HG02642 (cell line): Measurements from ENCODE around the gene STAT4.

ENCODE experiments used
- ATAC-seq: cut with Tn5 transposase; IDR thresholded peaks from one replicate; pipeline ENCODE4 v1.9.1; 2021; ENCODE audit warnings: mild to moderate bottlenecking; ENCODE audit not compliant: unreplicated experiment, poor library complexity

The STAT4 gene

GRCh38 chr2:191051825-191052778 is 98.7 kb downstream of the STAT4 start:
- peak; percentile 48 for ATAC-seq

DNA sequence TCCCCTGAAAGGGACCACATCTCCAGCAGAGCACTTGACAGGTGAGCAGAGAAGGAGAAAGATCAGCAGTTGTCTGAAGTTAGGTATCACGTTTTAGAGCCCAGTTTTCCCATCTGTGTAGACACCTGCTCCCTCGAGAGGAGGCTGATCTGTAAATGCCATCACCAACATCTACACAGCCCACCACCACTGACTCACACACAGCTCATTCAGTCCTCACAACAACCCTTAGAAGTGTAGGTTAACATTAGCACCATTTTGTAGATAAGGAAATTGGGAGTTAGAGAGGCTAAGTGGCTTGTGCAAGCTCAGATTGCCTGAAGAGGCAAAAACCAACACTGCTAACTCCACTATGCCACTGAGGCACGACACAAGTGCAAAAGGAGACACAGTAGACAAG is 99.6 kb downstream of the STAT4 start:
- no peak for ATAC-seq

DNA sequence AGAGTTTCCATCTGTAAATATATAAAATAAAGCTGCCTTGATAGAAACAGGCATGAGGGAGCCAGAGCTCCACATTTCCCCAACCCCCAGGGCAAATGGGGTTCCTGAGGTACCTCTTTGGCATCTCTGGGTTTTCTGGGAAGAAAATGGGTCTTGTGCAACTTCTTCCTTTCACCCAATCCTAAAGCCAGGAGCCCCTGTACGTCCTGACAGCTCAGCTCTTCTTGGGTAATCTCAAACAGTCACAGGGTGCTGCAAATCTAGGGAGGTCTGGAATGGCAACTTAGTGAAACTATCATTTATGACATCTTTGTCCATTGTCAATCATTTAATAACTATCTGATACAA is 100.2 kb downstream of the STAT4 start:
- no peak for ATAC-seq

DNA sequence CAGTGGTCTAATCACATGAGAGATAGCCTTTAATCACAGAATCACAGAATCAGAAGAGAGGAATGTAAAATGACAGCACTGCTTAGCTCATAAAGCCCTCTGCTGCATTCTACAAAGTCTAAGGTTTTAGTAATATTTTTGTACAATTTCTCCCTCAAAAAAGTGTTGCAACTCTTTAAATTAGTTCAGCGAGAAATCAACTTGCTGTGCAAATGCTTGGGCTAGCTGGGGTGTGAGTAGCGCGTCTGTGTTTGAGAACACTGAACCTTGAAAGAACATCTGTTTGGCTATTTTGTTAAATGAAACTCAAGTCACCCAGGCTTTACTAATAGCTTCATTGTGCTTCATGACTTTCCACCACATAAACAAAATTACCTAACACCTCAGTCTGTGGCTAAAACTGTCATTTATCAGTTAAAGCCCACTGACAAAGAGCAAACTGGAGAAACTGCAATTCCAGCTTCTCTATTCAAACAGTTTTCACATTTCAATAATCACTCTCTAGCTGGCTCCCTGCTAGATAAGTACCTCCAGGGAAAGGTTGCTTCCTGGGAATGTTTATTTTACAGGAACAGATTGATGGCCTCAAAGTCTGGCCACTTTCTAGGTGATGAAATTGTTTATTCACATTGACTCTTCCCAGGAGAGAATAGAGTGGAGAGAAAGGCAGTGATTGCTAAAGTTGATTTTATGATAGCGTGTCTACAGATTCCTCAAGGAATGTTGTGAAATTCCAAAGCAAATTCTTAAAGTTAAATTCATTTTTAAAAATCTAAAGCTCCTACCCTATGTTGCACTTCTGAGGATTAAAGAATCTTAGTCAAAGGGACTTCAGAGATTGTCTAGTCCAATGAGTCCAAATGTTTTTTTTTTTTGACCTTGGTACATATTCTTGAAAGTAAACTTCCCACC is 100.8 kb downstream of the STAT4 start:
- peak; percentile 71 for ATAC-seq

- ATAC-seq = no peak
Measured at GRCh38 chr2:191048073-191048472, 102.7 kb downstream of the STAT4 start.

DNA sequence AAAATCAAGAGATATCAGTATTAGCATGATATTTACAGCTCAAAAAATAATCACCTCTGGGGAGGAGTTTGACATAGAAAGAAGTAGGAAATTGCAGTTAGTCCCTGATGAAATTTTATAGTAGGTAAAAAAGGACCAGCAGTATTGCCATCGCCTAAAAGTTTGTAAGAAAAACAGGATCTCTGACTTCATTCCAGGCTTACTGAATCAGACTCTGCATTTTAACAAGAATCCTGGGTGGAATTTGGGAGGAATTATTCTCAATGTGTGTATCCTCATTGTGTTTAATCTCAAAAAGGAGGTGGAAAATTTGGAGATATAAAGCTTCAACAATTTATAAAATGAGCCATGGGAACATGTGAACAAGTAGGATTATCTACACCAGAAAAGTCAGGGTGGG is 105.7 kb downstream of the STAT4 start:
- no peak for ATAC-seq

- no peak for ATAC-seq
Measured at GRCh38 chr2:191043438-191043837, 107.4 kb downstream of the STAT4 start.

DNA sequence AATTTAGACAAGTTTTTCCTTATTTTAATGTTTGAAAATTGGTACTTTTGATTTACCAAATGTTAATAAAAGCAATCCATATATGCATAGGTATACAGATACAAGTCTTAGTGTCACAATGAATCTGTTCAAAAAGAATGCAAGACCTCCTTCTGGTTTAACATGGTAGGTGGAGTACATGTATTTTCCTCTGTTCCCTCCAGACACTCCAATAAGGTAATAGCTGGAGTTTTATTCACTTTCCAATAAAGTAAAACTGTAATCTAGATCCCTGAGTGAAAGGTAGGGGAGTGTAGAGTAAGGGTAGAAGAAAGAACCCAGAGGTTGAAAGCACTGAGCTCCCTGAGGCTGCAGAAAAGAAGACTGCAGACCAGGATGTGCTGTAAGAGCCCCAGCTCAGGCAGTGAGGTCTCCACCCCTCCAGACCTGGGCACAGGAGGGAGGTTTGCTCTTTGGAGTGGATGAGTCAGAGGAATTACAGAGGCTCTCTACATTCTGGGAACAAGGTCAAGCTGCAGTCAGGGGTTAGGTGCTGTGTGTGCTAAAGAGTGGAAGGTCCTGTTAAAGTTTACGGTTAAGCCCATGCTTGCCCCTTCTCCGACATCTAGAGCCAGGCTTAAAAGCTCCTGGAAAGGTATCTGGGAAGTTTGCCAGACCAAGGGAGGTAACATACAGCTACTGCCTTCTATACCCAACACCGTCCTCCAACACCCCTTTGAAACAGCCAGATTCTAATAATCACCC is 109.2 kb downstream of the STAT4 start:
- no peak for ATAC-seq

DNA sequence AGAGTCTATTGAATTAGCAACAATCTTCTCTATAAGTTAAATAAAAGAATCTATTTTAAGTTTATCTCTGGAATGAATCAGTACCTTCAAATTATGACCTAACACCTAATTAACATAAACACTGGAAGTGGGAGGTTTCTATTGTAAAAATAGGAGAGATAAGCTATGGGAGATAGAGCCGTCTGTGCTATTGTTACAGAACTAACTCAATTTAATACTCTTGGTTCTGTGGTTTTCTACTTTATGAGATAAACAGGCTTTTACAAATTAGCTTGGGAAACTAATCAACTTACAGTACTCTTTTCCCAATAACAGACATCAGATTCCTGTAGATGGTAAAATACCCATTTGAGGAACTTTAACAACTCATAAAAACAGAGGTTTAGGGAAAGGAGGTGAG is 111.2 kb downstream of the STAT4 start:
- no peak for ATAC-seq

DNA sequence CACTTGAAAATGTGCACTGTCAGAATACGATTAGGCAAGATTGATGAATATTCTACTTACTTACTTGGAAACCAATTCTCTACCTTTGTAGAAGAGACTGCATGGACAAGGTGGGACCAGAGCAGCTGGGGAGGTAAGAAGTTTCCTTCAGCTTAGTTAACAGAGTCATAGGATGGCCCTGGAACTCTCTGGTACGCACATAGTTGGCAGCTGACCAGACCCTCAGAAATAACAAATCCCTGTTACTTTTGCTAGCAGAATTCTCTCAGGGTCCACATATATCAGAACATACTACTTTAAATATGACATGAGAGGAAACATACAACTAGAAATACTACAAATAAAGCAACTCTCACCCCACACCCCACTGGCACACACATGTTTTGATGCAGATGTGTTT is 112.1 kb downstream of the STAT4 start:
- ATAC-seq = no peak

DNA sequence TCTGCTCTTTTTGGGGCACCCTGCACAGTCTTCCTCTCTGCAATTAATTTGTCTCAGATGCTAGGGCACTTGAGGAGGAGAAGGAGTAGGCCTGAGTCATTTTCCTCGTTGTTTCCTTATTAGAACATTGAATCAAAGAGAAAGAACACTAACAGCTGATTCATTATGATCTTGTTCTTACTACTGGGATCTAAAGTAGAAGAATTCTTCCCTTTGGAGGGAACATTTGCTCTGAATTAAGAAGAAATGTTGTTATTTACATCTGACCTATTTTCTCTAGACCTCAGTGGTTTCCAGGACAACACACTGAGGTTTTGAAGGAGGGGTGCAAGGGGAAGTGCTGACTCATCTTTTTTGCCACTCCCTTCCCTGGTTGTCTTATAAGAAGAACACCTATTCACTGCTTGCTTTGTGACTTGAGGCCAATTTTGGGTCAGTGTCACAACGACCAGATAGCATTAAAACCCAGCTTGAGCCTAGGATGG is 112.5 kb downstream of the STAT4 start:
- no peak for ATAC-seq

- ATAC-seq = no peak
Measured at GRCh38 chr2:191037351-191037750, 113.4 kb downstream of the STAT4 start.

GRCh38 chr2:191036363-191036762 is 114.4 kb downstream of the STAT4 start:
- no peak for ATAC-seq

DNA sequence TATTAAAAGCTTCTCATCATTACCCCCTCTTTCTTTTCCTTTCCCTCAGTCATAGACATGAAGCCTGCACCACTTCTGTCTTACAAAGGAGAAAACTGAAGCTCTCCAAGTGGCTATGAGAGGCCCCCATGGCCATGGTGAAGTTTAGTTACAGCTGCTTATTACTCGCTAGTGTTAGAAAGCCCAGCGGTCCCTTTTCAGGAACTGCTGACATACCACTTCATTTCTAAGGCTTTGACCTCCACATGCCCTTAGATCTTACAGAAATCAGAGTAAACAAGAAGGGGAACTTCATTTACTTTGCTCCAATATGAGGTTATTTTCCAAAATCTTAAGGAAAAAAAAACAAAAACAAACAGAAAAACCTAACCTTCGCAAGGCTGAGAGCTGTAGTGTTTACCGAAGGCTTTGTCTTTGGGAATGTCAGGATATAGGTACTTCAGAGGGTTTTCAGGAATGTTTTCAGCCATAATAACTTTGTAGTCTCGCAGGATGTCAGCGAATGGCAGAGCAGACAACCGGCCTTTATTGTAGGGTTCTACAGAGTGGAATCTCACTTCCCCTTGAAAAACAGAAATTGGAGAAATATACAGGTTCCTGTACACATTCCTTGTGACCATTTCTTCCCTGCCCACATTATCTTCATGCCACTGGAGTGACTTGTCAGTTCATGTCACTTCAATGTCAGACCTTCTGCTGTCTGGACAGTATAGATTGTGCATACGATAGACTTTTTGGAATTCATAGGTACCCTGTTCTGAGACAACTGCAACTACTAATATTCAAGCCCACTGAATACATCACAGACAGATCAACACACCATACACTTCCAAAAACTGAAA is 118.0 kb downstream of the STAT4 start:
- no peak for ATAC-seq

DNA sequence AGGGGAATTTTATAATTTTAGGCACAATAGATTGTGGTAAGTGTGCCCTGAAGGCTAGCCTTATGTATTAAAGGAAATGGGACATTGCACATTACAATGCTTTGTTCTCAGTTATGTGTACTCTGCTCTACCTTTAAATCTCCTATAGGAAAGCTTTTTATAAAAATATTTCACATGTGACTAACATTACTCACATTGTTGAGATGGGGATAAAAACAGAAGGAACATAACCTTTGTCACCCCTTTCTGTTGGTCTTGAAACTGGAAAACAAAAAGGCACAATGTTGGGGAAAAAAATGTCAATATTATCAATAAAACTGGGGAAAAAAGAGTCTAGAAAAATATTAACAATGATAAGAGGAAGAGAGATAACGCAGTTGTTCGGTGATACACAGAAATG is 119.5 kb downstream of the STAT4 start:
- ATAC-seq = no peak

DNA sequence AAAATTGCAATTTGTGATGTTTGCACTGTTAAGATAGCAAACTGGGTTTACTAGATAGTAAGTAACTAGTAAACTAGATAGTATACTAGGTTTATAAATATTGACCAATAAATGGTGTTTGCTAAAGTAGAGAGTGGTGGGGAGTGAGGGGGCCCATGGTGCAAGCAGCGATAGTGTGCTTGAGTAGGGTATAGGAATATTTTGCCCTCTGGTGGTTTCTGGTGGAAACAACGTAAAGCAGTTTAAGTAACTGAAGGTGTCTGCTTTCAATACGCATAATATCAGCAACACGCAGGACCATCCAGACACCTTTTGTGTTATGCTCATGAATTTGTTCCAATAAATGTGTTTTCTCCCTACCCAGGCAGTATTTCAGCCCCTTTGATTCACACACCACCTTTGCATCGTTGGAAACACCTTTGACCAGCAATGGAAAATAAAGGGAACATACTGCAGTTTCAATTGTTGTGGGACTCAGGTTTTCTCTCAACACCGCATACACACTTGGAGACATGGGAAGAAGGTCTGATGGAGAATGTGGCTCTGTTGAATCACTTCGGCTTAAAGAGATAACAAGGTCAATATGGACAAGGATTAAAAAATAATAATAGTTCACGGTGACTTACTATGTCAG is 120.2 kb downstream of the STAT4 start:
- peak; percentile 89 for ATAC-seq

DNA sequence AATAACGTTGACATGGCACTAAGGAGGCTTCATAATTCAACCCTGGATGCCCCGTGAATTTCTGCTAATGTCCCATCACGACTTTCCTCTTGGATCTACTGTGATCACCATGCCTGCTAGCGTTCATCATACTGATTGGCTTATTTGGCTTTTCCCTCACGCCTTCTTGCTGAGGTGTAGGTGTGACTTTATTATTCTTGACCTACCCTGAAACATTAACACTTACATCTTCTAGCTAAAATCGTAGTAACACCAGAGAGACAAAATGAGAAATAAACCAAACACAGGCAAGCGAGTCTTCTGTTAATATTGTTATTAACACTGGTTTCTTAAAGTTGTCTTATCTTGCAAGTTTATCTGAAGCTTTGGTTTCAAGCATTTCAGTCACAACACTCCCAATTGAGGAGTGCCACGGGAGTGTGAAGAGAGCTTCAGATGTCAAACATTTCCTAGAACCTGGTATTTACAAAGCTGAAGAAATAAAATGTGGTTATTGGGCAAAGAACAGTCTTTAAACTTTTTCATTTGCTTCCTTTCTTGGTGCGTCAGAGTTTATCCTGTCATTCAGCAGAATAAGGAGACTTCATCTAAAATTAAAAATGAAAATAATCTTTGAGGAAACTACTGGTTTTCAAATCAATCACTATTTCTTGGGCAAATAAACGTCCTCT is 121.4 kb downstream of the STAT4 start:
- no peak for ATAC-seq

GRCh38 chr2:191026377-191026776 is 124.4 kb downstream of the STAT4 start:
- no peak for ATAC-seq

DNA sequence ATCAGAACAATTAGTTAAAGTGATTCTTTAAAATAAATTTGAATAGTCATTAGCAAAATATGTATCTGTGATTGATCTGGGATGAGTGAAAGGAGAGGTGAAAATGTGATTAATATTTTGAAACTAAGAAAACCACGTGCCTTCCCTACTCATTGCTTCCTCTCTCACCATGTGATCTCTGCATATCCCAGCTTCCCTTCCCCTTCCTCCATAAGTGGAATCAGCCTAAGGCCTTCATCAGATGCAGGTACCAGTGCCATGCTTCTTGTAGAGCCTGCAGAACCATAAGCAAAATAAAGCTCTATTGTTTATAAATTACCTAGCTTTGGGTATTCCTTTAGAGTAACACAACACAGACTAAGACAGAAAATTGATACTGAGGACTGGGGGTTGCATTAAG is 125.7 kb downstream of the STAT4 start:
- no peak for ATAC-seq
